ENCODE data around the gene SNX6.

- TF ChIP-seq POLR2A (IDR thresholded peaks at IDR 0.05; ENCODE audit: low read depth, low read length) (no peak), POU2F2 (IDR thresholded peaks at IDR 0.05; ENCODE audit: low read depth, low read length) (no peak), TAF1 (IDR thresholded peaks at IDR 0.05; ENCODE audit: low read depth, low read length) (no peak), SPI1 (IDR thresholded peaks at IDR 0.05; ENCODE audit: low read depth, low read length) (no peak)
Measured at GRCh38 chr14:34580381-34580780, 49.6 kb downstream of the SNX6 start.
